ENCODE results near the gene SORCS2. TPM values are rescaled to one million over a fixed set of nuclear protein-coding genes. Genes with fewer than 3 reads are reported as not detected.

SORCS2 gene
- total RNA-seq, 1 experiment from 2014 or later, result 0.06 TPM

GRCh38 chr4:7546152-7546808 is 353.9 kb downstream of the SORCS2 start:
- ChIA-PET CTCF (no interaction called here), POLR2A (ENCODE audit: low non-redundant PET) (no interaction called here)
- Histone ChIP-seq H3K4me3 (ENCODE audit: low read depth, low read length, poor library complexity, severe bottlenecking) (no peak overlapping the region), H3K9me3 (ENCODE audit: low read depth, low read length, poor library complexity, severe bottlenecking) (no peaks in the 10 kb centered on the region), H3K27me3 (replicated peaks; ENCODE audit: insufficient read depth, low read depth, low read length, poor library complexity) (peaks cover 3% of the 10 kb centered on the region), H3K4me1 (ENCODE audit: insufficient read depth, low read length, poor library complexity, severe bottlenecking) (no peaks in the 10 kb centered on the region), H3K27ac (ENCODE audit: low read depth, low read length, poor library complexity, severe bottlenecking) (no peak overlapping the region), H3K36me3 (ENCODE audit: insufficient read depth, low read length, poor library complexity, severe bottlenecking) (no peaks in the 10 kb centered on the region)
- TF ChIP-seq, protein P1, sequence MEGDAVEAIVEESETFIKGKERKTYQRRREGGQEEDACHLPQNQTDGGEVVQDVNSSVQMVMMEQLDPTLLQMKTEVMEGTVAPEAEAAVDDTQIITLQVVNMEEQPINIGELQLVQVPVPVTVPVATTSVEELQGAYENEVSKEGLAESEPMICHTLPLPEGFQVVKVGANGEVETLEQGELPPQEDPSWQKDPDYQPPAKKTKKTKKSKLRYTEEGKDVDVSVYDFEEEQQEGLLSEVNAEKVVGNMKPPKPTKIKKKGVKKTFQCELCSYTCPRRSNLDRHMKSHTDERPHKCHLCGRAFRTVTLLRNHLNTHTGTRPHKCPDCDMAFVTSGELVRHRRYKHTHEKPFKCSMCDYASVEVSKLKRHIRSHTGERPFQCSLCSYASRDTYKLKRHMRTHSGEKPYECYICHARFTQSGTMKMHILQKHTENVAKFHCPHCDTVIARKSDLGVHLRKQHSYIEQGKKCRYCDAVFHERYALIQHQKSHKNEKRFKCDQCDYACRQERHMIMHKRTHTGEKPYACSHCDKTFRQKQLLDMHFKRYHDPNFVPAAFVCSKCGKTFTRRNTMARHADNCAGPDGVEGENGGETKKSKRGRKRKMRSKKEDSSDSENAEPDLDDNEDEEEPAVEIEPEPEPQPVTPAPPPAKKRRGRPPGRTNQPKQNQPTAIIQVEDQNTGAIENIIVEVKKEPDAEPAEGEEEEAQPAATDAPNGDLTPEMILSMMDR (conservative IDR thresholded peaks at IDR 0.05; ENCODE audit: low read depth, low read length), result no peak
- no TSS peak for BruUV-seq (replicated peaks)
- intact Hi-C loops (cut with micrococcal nuclease; ENCODE audit: unreplicated experiment), result no loop called here
- DNase-seq (ENCODE audit: low spot score), result no peak

- no TSS peak for BruUV-seq (replicated peaks)
- CTCF ChIA-PET, result no interaction called here
- TF ChIP-seq, protein P1 (conservative IDR thresholded peaks at IDR 0.05; ENCODE audit: low read depth, low read length), result no peak
- no peak for TF ChIP-seq EZH2 (IDR thresholded peaks at IDR 0.05; ENCODE audit: borderline replicate concordance, low read depth, low read length, poor library complexity, severe bottlenecking)
- POLR2A ChIA-PET (ENCODE audit: low non-redundant PET), result no interaction called here
- no peaks in the 10 kb centered on the region for H3K9me3 ChIP-seq (ENCODE audit: low read depth, low read length, poor library complexity, severe bottlenecking)
- H3K27me3 ChIP-seq (replicated peaks; ENCODE audit: insufficient read depth, low read depth, low read length, poor library complexity), result peaks cover 3% of the 10 kb centered on the region
- intact Hi-C loops (cut with micrococcal nuclease; ENCODE audit: unreplicated experiment), result no loop called here
- no peak for DNase-seq (ENCODE audit: low spot score)
- H3K4me1 ChIP-seq (ENCODE audit: insufficient read depth, low read length, poor library complexity, severe bottlenecking), result no peaks in the 10 kb centered on the region
- H3K4me3 ChIP-seq (ENCODE audit: low read depth, low read length, poor library complexity, severe bottlenecking), result no peak overlapping the region
- no peaks in the 10 kb centered on the region for H3K36me3 ChIP-seq (ENCODE audit: insufficient read depth, low read length, poor library complexity, severe bottlenecking)
- H3K27ac ChIP-seq (ENCODE audit: low read depth, low read length, poor library complexity, severe bottlenecking), result no peak overlapping the region
These were observed 354.6 kb downstream of the SORCS2 start for GRCh38 chr4:7546809-7547367.

DNA sequence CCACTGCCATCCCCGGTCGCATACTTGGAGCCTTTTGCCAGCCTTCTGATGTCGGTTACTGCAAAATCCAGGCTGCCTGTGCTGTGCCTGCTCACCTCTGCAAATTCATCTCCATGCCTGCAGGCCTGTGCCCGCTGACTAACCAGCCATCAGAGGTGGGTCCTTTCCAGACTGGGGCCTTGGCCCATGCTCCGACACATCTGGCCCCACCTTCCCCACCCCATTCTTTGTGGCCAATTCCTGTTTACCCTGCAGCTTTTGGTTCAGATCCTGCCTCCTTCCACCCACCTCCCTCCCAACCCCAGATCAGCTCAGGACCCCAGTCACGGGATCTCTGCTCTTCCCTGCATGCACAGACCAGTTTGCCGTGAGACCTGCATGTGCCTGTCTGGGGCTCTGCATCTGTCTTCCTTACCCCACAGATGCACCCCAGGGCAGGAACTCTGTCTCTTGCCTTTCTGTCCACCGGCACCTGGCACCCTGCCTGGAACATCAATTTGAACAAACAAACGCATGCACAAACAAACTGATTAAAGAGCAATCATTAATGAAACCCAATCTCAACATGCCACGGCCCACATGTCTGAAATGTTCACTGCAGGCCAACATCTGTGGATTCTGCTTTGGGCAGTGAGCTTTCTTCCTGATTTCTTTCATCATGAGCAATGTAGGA is 355.2 kb downstream of the SORCS2 start:
- no peak for TF ChIP-seq EZH2 (IDR thresholded peaks at IDR 0.05; ENCODE audit: borderline replicate concordance, low read depth, low read length, poor library complexity, severe bottlenecking)
- TF ChIP-seq, protein P1 (conservative IDR thresholded peaks at IDR 0.05; ENCODE audit: low read depth, low read length), result no peak
- H3K36me3 ChIP-seq (ENCODE audit: insufficient read depth, low read length, poor library complexity, severe bottlenecking), result no peaks in the 10 kb centered on the region
- intact Hi-C loops (cut with micrococcal nuclease; ENCODE audit: unreplicated experiment), result no loop called here
- no peak overlapping the region for H3K4me3 ChIP-seq (ENCODE audit: low read depth, low read length, poor library complexity, severe bottlenecking)
- no TSS peak for BruUV-seq (replicated peaks)
- H3K9me3 ChIP-seq (ENCODE audit: low read depth, low read length, poor library complexity, severe bottlenecking), result no peaks in the 10 kb centered on the region
- no peak overlapping the region for H3K27ac ChIP-seq (ENCODE audit: low read depth, low read length, poor library complexity, severe bottlenecking)
- ChIA-PET POLR2A (ENCODE audit: low non-redundant PET) (no interaction called here), CTCF (no interaction called here)
- peaks cover 3% of the 10 kb centered on the region for H3K27me3 ChIP-seq (replicated peaks; ENCODE audit: insufficient read depth, low read depth, low read length, poor library complexity)
- no peaks in the 10 kb centered on the region for H3K4me1 ChIP-seq (ENCODE audit: insufficient read depth, low read length, poor library complexity, severe bottlenecking)
- DNase-seq (ENCODE audit: low spot score), result no peak

All from A673 (cell line).